ENCODE results near the gene MS4A7.

MS4A7 gene

DNA sequence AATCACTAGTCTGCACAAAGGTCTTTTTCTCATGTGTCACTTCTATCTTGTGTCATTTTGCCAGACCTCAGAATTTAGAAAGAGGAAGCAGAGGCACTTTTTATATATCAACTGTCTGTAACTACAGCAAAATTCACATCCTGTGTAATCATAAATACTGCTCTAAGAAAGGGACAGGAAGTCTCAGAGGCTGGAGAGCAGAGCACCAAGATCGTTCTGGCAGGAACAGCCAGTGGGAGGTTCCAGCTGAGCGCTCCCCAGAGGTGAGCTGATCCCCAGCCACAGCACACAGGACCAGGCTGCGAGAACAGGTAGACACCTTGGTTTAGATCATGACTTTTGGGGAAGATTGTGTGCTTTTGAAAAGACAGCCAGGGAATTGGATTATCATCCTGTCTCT lies at the start of gene MS4A7:
Gene MS4A7 (plus strand): TSS at position 179 of the 400 bp plus-strand sequence. CDS start 4,610 bp downstream, outside the sequence.
- no peaks in the 10 kb centered on the region for H3K9me2 ChIP-seq (replicated peaks; ENCODE audit: insufficient read depth, low read length)
- peak within 1 kb of the TSS; percentile 42 for H3K4me3 ChIP-seq (ENCODE audit: insufficient read depth, low read length, poor library complexity, severe bottlenecking)
- no peaks in the 10 kb centered on the region for H3K9me3 ChIP-seq (ENCODE audit: insufficient read depth, low read length)
- H3K9ac ChIP-seq (ENCODE audit: low read length), result peak within 1 kb of the TSS; percentile 56
- H3K27me3 ChIP-seq (ENCODE audit: low read length), result no peaks in the 10 kb centered on the region
- H3K79me2 ChIP-seq (ENCODE audit: insufficient read depth, low read length), result no peaks in the 10 kb centered on the region; the same call in 1 of the 2 replicates
- H2AFZ ChIP-seq (ENCODE audit: low read depth, low read length, severe bottlenecking), result no peak within 1 kb of the TSS
- H3K4me2 ChIP-seq (ENCODE audit: low read depth, low read length, poor library complexity, severe bottlenecking), result peak within 1 kb of the TSS; percentile 81
- peak within 1 kb of the TSS; percentile 90 for H3K27ac ChIP-seq (ENCODE audit: low read depth, low read length)
- no peaks in the 10 kb centered on the region for H3K36me3 ChIP-seq (ENCODE audit: low read length)
- no peak for TF ChIP-seq EZH2phosphoT487 (conservative IDR thresholded peaks at IDR 0.05; ENCODE audit: low read length)
- TF ChIP-seq CTCF (IDR thresholded peaks at IDR 0.05; ENCODE audit: insufficient read depth, low read length, poor library complexity, severe bottlenecking), result no peak
- peaks cover 23% of the 10 kb centered on the region for H3F3A ChIP-seq (ENCODE audit: insufficient read depth)
- H4K20me1 ChIP-seq (ENCODE audit: low read depth, low read length), result no peaks in the 10 kb centered on the region

DNA sequence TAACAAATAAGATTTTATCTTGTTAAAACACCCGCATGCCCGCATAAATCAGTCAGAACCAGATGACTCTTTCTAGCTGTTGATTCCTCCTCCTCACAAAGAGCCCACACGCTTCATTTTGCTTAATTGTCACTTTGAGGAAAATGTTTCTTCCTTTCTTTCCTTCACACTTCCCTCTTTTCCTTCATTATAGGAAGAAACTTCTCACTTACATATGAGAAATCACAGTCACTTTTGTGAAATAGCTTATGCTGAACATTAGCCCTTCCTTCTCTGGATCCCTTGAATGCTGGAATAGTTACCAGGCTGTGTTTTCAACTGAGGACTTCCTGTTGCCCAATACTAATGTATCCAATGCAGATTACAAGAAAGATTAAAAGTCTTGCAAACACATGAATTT lies 45.5 kb upstream of the MS4A7 start:
- Histone ChIP-seq H3K36me3 (ENCODE audit: low read length) (no peaks in the 10 kb centered on the region), H3K9ac (ENCODE audit: low read length) (no peak overlapping the region), H3F3A (ENCODE audit: insufficient read depth) (no peaks in the 10 kb centered on the region), H3K27ac (ENCODE audit: low read depth, low read length) (no peak overlapping the region), H3K4me3 (ENCODE audit: insufficient read depth, low read length, poor library complexity, severe bottlenecking) (no peak overlapping the region), H3K9me3 (ENCODE audit: insufficient read depth, low read length) (no peaks in the 10 kb centered on the region), H2AFZ (ENCODE audit: low read depth, low read length, severe bottlenecking) (no peak overlapping the region), H4K20me1 (ENCODE audit: low read depth, low read length) (no peaks in the 10 kb centered on the region), H3K9me2 (replicated peaks; ENCODE audit: insufficient read depth, low read length) (no peaks in the 10 kb centered on the region), H3K4me2 (ENCODE audit: low read depth, low read length, poor library complexity, severe bottlenecking) (no peak overlapping the region), H3K79me2 (ENCODE audit: insufficient read depth, low read length) (no peaks in the 10 kb centered on the region), H3K27me3 (ENCODE audit: low read length) (no peaks in the 10 kb centered on the region)
- TF ChIP-seq CTCF (IDR thresholded peaks at IDR 0.05; ENCODE audit: insufficient read depth, low read length, poor library complexity, severe bottlenecking), result no peak
- no peak for TF ChIP-seq EZH2phosphoT487 (conservative IDR thresholded peaks at IDR 0.05; ENCODE audit: low read length)

DNA sequence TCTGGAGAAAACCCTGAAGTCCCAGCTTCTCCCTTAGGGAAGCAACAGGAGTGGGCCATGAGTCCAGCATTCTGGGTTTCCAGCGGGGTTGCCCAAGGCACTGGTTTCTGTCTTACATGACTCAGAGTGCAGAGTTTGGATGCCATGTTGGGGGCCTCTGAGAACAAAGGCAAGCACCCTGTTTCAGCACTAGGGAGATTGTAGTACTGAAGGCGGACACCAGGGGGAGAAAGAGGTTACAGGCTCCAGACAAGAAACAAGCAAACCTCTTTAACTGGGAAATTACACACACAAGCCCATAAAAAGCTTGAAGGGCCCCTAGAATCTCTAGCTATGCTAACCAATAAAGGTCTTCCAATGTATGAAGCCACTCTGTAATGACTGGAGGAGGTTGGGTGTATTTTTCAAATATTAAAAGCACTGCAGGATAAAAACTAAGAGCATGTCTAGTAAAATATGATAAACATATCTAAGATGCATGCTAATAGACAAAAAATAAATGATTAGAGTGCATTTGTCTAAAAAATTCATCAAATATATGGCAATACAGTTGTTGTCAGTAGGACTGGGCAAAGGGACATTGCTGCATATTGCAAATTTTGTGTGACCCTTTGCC lies 44.2 kb upstream of the MS4A7 start:
- Histone ChIP-seq H3K27ac (ENCODE audit: low read depth, low read length) (no peak overlapping the region), H3F3A (ENCODE audit: insufficient read depth) (no peaks in the 10 kb centered on the region), H4K20me1 (ENCODE audit: low read depth, low read length) (no peaks in the 10 kb centered on the region), H3K4me2 (ENCODE audit: low read depth, low read length, poor library complexity, severe bottlenecking) (no peak overlapping the region), H3K36me3 (ENCODE audit: low read length) (no peaks in the 10 kb centered on the region), H3K79me2 (ENCODE audit: insufficient read depth, low read length) (no peaks in the 10 kb centered on the region), H3K9ac (ENCODE audit: low read length) (no peak overlapping the region), H3K4me3 (ENCODE audit: insufficient read depth, low read length, poor library complexity, severe bottlenecking) (no peak overlapping the region), H3K27me3 (ENCODE audit: low read length) (no peaks in the 10 kb centered on the region), H3K9me2 (replicated peaks; ENCODE audit: insufficient read depth, low read length) (no peaks in the 10 kb centered on the region), H3K9me3 (ENCODE audit: insufficient read depth, low read length) (no peaks in the 10 kb centered on the region), H2AFZ (ENCODE audit: low read depth, low read length, severe bottlenecking) (no peak overlapping the region)
- peak; percentile 67 for TF ChIP-seq CTCF (IDR thresholded peaks at IDR 0.05; ENCODE audit: insufficient read depth, low read length, poor library complexity, severe bottlenecking)
- TF ChIP-seq EZH2phosphoT487 (conservative IDR thresholded peaks at IDR 0.05; ENCODE audit: low read length), result no peak

Measured in SU-DHL-6 (cell line).